GM12891 (cell line): Measurements from ENCODE around the gene KLK14.

Experiments used
- PAX5 ChIP-seq: IDR thresholded peaks from 2 replicates; pipeline ENCODE4 v1.6.1; 2011; ENCODE audit warnings: low read length, moderate library complexity, mild to moderate bottlenecking; ENCODE audit not compliant: insufficient read depth, severe bottlenecking
- POLR2A ChIP-seq: IDR thresholded peaks from 2 replicates; pipeline ENCODE4 v1.6.1; 2011; ENCODE audit warnings: low read depth, low read length, control low read depth
- POLR2AphosphoS5 ChIP-seq: IDR thresholded peaks from 2 replicates; pipeline ENCODE4 v1.6.1; 2011; ENCODE audit warnings: low read depth, low read length, control low read depth
- POU2F2 ChIP-seq: IDR thresholded peaks from 2 replicates; pipeline ENCODE4 v1.6.1; 2011; ENCODE audit warnings: low read depth, mild to moderate bottlenecking, control low read depth, low read length, moderate library complexity
- TAF1 ChIP-seq: IDR thresholded peaks from 2 replicates; pipeline ENCODE4 v1.6.1; 2011; ENCODE audit warnings: low read depth, low read length, control low read depth

DNA sequence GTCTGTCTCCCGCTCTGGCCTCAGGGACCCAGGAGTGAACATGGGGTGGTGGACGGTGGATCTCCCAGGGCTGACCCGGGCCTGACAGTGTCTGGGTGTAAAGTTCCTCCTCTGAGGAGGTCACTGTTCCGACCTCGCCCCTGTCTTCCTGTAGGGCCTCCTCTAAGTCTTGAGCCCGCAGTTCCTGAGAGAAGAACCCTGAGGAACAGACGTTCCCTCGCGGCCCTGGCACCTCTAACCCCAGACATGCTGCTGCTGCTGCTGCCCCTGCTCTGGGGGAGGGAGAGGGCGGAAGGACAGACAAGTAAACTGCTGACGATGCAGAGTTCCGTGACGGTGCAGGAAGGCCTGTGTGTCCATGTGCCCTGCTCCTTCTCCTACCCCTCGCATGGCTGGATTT is 42.0 kb upstream of the KLK14 start, which contains the start of gene SIGLEC9:
- TF ChIP-seq POLR2A, result no peak
- no peak for TF ChIP-seq POLR2AphosphoS5
- TF ChIP-seq PAX5, result no peak
- TF ChIP-seq TAF1, result no peak
- no peak for TF ChIP-seq POU2F2
